Gastrocnemius medialis (tissue), 4 donors: ENCODE results near the gene NUDT12. TPM values are rescaled to one million over a fixed set of nuclear protein-coding genes. Genes with fewer than 3 reads are reported as not detected.

ENCODE experiments used
- ATAC-seq, 2 donors: fragments of 150-250 bp; one replicate each; pipeline ENCODE4 v1.9.1; 2016
- DNase-seq, 2 donors: peaks; one replicate each; pipeline ENCODE4 v3.0.0-alpha.2; 2019
- H3K27ac ChIP-seq, 4 donors: fragments of 200-600 bp; sonication (generic); 1 replicate in 1 of 4; 2 replicates in 3 of 4; pipeline ENCODE4 v1.5.1; 2016 to 2018; ENCODE audit warnings: mild to moderate bottlenecking in 2 of 4, moderate library complexity in 1 of 4
- H3K27me3 ChIP-seq, 3 donors: fragments of 200-600 bp; sonication (generic) in 2 of 3; 1 replicate in 1 of 3; 2 replicates in 2 of 3; pipeline versions ENCODE4 v1.5.1 to v1.6.0; 2016 to 2019; ENCODE audit warnings: mild to moderate bottlenecking in 1 of 3, moderate library complexity in 1 of 3
- H3K36me3 ChIP-seq, 2 donors: fragments of 200-600 bp; sonication (generic) in 1 of 2; one replicate each; pipeline ENCODE4 v1.5.1; 2017 to 2018
- H3K4me1 ChIP-seq, 2 donors: fragments of 200-600 bp; sonication (generic) in 1 of 2; one replicate each; pipeline ENCODE4 v1.5.1; 2016 to 2017; ENCODE audit warnings: mild to moderate bottlenecking in 2 of 2
- H3K4me3 ChIP-seq, 4 donors: fragments of 200-600 bp; sonication (generic) in 3 of 4; 1 replicate in 1 of 4; 2 replicates in 3 of 4; pipeline ENCODE4 v1.5.1; 2016 to 2019; ENCODE audit warnings: mild to moderate bottlenecking in 2 of 4
- H3K9me3 ChIP-seq, 3 donors: fragments of 200-600 bp; sonication (generic) in 2 of 3; 1 replicate in 1 of 3; 2 replicates in 2 of 3; pipeline ENCODE4 v1.5.1; 2016 to 2019
- CTCF ChIP-seq, 5 experiments: fragments of 450-650 bp in 3 of 5; fragments of 200-600 bp in 2 of 5; sonication (generic) in 2 of 5; IDR thresholded peaks in 4 of 5; conservative IDR thresholded peaks in 1 of 5; 1 replicate in 4 of 5; 2 replicates in 1 of 5; pipeline ENCODE4 v1.5.1; 2016 to 2019; ENCODE audit warnings: antibody characterized with exemption in 5 of 5, mild to moderate bottlenecking in 3 of 5, moderate library complexity in 3 of 5
- POLR2A ChIP-seq, 2 donors: fragments of 450-650 bp; IDR thresholded peaks; one replicate each; pipeline ENCODE4 v1.6.1; 2017; ENCODE audit warnings: antibody characterized with exemption in 2 of 2, mild to moderate bottlenecking in 2 of 2, moderate library complexity in 2 of 2
- in situ Hi-C, 4 donors: fragments of 200-750 bp; cut with MboI; loops; one replicate each; pipeline versions ENCODE4 v1.15.0 to v1.8.0; 2017; ENCODE audit warnings: low sequenced_read_pairs in 4 of 4
- intact Hi-C: fragments of 100-400 bp; cut with DNase I; formaldehyde crosslinking; loops from one replicate; pipeline ENCODE4 v1.15.1; 2023; ENCODE audit warnings: low total_unique reads
- total RNA-seq, 4 donors: library from RNA; depleted of rRNA; stranded (reverse); fragments of >200 nt; gene quantifications; one replicate each; pipeline versions ENCODE4 v1.1.0 to v1.2.3, GENCODE V29; 2016

The NUDT12 gene
- total RNA-seq, 4 donors from 2014 or later: 4.3 to 14.5 (median 11.6) TPM

- H3K4me1 ChIP-seq: no peaks in the 10 kb centered on the region
- ATAC-seq (no peak), DNase-seq (no peak)
- H3K9me3 ChIP-seq: no peaks in the 10 kb centered on the region
- no peak overlapping the region for H3K4me3 ChIP-seq
- no peaks in the 10 kb centered on the region for H3K27me3 ChIP-seq
- no peak overlapping the region for H3K27ac ChIP-seq
- no peak for TF ChIP-seq CTCF (IDR thresholded peaks at IDR 0.05 in 4 of 5, conservative IDR thresholded peaks at IDR 0.05 in 1 of 5)
- no peak for TF ChIP-seq POLR2A (IDR thresholded peaks at IDR 0.05)
- H3K36me3 ChIP-seq: no peaks in the 10 kb centered on the region
- in situ Hi-C loops (no loop called here), intact Hi-C loops (no loop called here)
These were observed 22.9 kb downstream of the NUDT12 start for GRCh38 chr5:103539376-103540330.

- Histone ChIP-seq H3K4me1 (no peaks in the 10 kb centered on the region), H3K9me3 (no peaks in the 10 kb centered on the region), H3K27me3 (no peaks in the 10 kb centered on the region), H3K27ac (no peak overlapping the region), H3K36me3 (no peaks in the 10 kb centered on the region), H3K4me3 (no peak overlapping the region)
- intact Hi-C loops (no loop called here), in situ Hi-C loops (no loop called here)
- no peak for ATAC-seq
- DNase-seq: no peak
- TF ChIP-seq CTCF (IDR thresholded peaks at IDR 0.05 in 4 of 5, conservative IDR thresholded peaks at IDR 0.05 in 1 of 5): no peak
- TF ChIP-seq POLR2A (IDR thresholded peaks at IDR 0.05): no peak
These were observed 30.4 kb downstream of the NUDT12 start for GRCh38 chr5:103532086-103532734.

GRCh38 chr5:103526164-103526915 lies 36.2 kb downstream of the NUDT12 start:
- Histone ChIP-seq H3K4me3 (no peak overlapping the region), H3K36me3 (no peaks in the 10 kb centered on the region), H3K27me3 (no peaks in the 10 kb centered on the region), H3K27ac (no peak overlapping the region), H3K9me3 (no peaks in the 10 kb centered on the region), H3K4me1 (no peaks in the 10 kb centered on the region)
- intact Hi-C loops (no loop called here), in situ Hi-C loops (no loop called here)
- DNase-seq (no peak), ATAC-seq (no peak)
- TF ChIP-seq POLR2A (IDR thresholded peaks at IDR 0.05) (no peak), CTCF (IDR thresholded peaks at IDR 0.05 in 4 of 5, conservative IDR thresholded peaks at IDR 0.05 in 1 of 5) (no peak)

- no peak for ATAC-seq
- no peak for TF ChIP-seq CTCF (IDR thresholded peaks at IDR 0.05 in 4 of 5, conservative IDR thresholded peaks at IDR 0.05 in 1 of 5)
- no peak for TF ChIP-seq POLR2A (IDR thresholded peaks at IDR 0.05)
- in situ Hi-C loops: no loop called here
These were observed 37.2 kb downstream of the NUDT12 start for GRCh38 chr5:103525361-103525760.

More at GRCh38 chr5:103525361-103525760, 37.2 kb downstream of the NUDT12 start:
- Histone ChIP-seq H3K9me3 (no peaks in the 10 kb centered on the region), H3K4me3 (no peak overlapping the region), H3K27ac (no peak overlapping the region), H3K36me3 (no peaks in the 10 kb centered on the region), H3K27me3 (no peaks in the 10 kb centered on the region), H3K4me1 (no peaks in the 10 kb centered on the region)
- intact Hi-C loops: no loop called here
- no peak for DNase-seq
